HG02763 (cell line): ENCODE measurements around the gene STRIP1.
"Not testable (repeated sequence)": the region's sequence is repeated elsewhere in the genome, so short reads cannot be mapped to it uniquely, and the experiment has no call there.

ENCODE experiments used
- ATAC-seq: cut with Tn5 transposase; IDR thresholded peaks from one replicate; pipeline ENCODE4 v1.9.1; 2021; ENCODE audit warnings: mild to moderate bottlenecking, moderate library complexity; ENCODE audit not compliant: unreplicated experiment

Gene STRIP1

DNA sequence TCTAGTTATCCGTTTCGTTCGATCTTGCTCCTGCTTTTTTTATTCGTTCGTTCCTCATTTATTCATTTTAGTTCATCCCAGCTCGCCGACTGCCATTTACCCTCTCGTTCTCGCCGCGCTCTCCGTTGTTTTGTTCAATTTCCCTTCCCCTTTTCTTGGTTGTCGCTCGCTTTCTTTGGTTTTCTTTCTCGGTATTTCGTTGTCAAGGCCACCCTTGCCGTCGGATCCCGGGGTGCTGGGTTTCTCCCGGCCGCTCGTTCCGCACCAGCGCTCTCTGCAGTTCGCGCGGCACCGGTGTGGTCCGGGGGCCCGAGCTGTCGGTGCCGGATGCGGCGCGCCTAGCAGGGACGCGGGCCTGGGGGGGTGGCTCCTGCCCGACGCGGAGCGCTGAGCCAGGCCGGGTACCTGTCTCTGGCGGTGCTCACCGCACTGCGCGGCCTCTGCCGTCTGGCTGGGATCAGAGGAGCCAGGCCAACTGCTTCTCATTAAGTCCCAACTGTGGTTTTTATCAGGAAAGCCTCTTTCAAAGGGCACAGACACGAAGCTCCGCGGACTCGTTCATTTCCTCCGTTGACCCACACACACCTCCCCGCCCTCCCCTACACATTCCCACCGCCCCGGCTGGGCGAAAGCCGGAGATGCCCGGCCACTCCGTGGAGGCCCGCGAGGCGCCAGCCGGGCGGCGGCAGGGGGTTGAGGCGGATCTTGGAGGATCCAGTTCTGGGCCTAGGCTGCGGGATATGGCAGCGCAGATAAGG lies 34.4 kb downstream of the STRIP1 start:
- no peak for ATAC-seq

DNA sequence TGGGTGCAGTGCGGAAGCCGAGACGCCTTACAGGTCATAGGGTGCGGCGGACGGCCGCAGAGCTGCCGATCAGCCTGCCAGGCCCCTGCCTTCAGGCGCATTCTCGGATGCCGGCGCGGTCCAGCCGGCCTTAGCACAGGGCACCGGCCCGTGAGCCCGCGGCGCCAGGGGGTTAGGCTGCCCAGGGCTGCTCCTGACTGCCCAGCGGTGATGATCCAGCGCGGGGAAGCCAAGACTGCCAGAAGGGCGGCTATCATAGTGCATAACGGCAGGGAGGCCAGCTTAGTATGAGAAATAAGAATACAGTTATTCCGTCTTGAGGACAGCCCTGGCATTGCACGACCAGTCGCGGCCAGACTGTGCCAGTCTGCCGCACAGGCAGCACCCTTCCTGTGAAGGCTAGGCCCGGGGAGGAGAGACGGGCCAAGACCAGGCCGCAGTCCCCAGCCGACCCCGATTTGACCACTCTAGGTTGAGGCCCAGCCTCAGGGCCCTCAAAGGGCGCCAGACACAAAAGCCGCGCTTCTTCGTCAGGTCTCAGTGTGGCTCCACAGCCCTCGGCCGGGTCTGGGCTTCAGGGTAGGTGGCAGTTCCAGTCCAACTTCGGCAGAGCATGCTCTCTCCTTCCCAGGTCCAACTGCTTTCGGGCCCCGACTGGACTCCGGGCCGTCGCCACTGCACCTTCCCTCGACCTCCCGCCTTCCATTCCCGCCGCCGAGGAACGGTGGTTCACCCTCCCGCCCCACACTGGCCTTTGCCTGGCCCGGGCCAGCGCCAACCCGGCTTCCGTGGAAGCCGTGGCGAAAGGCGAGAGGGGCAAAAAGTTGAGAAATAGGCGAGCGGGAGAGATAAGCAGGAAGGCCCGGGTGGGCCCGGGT lies 35.2 kb downstream of the STRIP1 start:
- ATAC-seq = no peak

DNA sequence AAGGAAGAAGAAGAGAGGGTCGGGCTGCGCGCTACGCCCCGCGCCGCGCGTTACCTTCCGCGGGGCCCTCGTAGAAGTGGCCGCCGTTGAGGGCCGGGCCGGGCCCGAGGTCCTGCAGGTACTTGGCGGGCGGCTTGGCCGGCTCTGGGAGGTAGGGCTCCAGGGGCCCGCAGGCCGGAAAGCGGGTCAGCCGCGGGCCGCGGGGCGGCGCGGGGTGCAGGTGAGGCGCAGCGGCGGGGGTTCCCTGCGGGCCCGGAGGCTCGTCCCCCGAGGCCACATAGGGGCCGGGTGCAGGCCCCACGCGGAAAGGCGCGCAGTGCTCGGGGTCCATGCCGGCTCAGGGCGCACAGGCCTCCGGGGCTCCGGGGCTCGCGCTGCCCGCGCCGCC lies 35.9 kb downstream of the STRIP1 start:
- no peak for ATAC-seq

- no peak for ATAC-seq
Measured at GRCh38 chr1:110070671-110071242, 36.3 kb downstream of the STRIP1 start, which contains the start of gene ALX3. TSS of gene ALX3 (minus strand) at chr1:110070672. CDS start at chr1:110070612, 60 bp downstream.

DNA sequence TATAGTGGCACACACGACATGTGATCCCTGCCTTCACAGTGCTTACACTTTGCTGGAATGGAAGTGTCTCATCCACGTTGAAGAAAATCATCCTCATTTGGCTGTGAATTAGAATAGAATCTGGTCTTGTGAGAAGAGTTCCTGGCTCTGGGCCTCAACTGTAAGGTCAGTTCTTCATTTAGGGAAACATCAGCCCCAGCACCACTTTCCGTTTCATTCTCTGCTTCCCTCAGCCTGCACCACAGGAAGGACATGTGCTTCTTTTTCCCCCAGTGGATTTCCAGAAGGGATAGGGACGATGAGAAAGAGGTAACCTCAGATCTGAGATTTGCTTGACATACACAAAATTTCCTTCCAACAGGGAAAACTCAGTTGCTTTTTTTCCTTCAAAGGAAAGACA lies 39.7 kb downstream of the STRIP1 start:
- no peak for ATAC-seq

- no peak for ATAC-seq
Measured at GRCh38 chr1:110076789-110077500, 42.5 kb downstream of the STRIP1 start.

DNA sequence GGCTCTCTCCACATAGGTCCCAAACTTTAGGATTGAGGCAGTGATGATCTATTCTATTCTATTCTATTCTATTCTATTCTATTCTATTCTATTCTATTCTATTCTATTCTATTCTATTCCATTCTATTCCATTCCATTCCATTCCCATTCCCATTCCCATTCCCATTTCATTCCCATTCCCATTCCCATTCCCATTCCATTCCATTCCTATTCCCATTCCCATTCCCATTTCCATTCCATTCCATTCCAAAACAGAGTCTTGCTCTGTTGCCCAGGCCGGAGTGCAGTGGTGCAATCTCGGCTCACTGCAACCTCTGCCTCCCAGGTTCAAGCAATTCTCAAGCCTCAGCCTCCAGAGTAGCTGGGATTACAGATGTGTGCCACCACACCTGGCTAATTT lies 45.6 kb downstream of the STRIP1 start:
- not testable (repeated sequence) for ATAC-seq

GRCh38 chr1:110081061-110081460 lies 46.6 kb downstream of the STRIP1 start:
- no peak for ATAC-seq

- ATAC-seq = no peak
Measured at GRCh38 chr1:110082477-110082876, 48.1 kb downstream of the STRIP1 start.

DNA sequence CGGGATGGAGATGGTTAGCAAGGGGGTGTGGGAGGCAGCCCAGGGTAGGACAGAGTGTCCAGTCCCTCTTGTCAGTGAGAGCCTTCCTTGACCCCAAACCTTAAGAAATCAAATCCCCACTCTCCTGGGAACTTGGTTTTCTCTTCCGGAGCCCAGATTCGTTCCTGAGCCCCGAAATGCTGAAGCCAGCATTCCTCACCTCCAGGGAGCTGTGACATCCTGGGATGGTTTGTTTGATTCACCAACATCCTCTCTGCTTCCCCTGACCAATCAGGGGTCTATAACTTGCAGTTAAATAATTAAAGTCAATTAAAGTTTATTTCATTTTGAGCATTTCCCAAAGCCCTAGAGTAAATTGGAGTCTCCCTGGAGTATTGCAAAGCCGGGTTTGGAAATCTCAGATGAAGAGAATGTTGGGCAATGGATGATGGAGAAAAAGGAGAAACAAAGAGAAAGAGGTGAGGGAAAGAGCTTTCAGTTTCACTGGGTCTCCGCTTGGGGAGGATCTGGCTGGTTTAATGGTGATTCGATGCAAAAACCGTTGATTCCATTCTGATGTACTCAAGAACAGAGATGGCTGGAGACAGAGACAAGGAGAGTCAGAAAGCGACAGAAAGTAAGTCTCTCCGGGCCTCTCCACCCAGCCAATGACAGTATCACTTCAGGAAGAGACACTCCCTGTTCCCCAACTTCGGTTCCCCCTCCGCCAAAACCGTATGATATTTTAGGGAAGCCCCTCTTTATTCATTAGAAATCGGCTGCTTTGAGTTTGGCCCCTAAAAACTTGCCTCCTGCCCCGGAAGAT lies 48.8 kb downstream of the STRIP1 start:
- no peak for ATAC-seq

- ATAC-seq = no peak
Measured at GRCh38 chr1:110083866-110084226, 49.4 kb downstream of the STRIP1 start.

DNA sequence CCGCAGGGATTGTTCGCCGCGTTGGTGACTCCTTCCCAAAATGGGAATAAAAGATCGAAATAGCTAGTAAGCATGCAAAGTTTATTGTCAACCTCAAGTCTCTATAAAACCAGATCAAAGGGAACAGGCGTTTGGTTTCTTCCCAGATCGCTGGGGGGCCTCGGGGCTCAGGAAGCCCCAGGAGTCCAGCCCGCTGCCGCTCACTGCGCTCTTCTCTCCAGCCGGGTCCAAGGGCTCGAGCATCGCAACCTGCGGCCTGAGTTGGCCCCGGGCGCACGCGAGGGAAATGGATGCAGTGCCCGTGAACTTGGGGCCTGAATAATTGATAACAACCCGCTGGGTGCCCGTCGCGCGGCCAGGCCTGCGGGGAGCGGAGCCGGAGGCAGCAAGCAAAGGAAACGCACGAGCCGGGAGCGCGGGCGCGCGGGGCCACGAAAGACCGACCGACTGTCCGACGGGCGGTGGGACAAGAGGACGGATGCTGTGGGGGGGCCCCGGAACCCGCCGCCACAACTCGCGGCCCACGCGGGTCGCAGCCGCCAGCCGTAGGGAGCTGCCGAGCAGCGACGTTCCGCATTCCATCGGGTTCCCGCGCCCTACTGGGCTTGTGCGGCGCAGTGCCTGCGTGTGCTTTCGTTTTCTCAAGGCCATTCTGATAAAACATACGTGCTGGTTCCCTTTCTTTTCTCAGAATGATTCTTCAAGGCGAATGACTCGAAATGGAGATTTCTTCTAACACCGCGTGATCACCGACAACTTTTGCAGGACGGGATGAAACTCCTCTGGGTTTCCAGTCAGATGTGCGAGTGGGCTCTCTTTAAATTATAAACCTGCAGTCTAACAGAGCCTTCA lies 50.0 kb downstream of the STRIP1 start:
- no peak for ATAC-seq

GRCh38 chr1:110085671-110086070 lies 51.2 kb downstream of the STRIP1 start:
- ATAC-seq = no peak

DNA sequence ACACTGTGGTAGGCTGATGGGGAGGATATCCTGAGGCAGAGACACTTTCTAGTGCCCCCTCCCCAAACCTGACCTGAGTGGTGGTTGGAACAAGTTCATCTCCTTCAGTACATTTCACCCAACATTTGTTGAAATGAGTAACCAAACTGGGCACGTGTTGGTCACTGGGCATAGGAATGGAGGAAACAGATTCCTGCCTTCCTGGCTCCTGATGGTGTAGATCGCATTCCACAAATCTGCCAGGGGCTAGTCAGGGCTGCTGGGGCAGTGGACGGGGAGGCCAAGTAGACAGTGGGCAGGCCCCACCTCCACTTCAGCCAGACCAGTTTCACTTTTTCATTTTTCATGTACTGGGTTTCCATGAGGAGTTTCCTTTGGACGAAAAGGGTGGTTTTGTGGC lies 52.5 kb downstream of the STRIP1 start:
- no peak for ATAC-seq

DNA sequence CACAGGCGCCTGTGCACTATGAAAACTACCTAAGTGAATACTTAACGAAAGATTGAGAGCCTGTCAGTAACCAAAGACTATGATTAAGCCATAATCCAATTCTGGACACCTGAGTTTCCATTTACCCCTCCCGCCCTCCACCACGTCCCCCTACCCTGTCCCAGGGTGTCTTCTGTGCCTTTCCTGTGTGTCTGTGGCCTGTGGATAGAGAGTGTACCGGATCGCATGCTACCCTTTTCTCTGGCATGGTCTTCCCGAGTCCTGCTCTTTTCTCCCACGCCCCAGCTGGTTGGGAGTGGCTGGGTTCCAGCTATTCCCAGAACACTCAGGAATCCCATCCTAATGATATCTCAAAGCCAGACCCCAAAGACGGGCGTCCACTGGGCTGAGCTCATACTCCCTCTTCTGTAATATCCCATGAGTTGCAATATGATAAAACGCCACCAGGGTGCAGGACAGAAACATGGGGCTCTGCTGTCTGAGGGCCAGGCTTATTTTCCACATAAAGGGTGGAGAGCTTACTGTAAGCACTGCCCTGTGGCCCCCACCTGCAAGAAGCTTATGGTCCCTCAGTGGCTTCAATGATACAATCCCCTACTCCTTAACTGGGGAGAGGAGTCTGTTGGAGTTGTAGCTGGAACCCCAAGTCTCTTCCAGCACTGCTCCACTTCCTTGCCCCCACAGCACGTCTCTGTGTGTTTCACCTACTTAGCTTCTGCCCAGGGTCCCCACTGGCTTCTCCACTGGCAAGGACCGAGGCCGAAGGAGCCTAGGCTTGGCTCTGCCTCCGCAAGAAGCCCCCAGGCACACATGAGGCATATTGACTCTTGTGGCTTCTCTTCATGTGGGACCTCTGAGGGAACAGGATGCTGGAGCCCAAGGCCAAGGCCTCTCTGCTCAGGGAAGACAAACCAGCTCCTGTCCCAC lies 53.7 kb downstream of the STRIP1 start:
- ATAC-seq = no peak

- no peak for ATAC-seq
Measured at GRCh38 chr1:110088739-110089316, 54.4 kb downstream of the STRIP1 start.

DNA sequence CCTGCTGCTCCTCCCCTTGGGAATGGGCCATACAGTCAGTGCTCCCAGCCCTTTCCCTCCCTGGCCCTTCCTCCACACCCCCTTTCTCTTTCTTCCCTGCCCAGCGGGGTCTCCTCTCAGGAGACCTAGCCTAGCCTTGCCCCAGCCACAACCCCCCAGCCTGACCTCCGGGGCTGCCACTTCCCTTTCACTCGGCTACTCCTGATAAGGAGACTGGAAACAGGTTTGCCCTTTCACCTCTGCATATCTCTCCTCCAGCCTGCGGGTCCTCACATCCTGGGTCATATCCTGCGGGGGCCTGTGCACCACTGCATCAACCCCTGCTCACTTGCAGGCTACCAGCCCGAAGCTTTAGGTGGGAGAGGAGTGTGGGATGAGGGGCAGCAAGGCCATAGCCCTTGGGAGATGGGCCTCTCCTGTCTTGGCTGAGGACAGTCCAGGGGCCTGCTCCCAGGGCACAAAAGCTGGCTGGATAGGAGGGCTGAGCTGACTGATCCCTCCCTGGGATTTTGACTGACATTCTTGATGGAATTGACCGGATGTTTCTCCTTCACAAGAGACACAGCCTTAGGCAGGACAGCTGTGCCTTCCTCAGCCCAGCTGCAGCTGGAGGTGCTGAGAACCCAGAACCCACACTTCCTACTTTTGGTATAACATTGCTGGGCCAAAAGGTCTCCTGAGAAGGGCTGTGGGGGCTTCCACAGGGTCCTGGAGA lies 55.3 kb downstream of the STRIP1 start:
- ATAC-seq = no peak
